ENCODE data around the gene PIP4K2A. TPM values are rescaled to one million over a fixed set of nuclear protein-coding genes. Genes with fewer than 3 reads are reported as not detected.
A peak's percentile ranks its signal among the peaks of the same experiment; 100 is the strongest.

PIP4K2A gene
- total RNA-seq, 1 experiment from 2014 or later = 20.2 TPM

GRCh38 chr10:22630234-22631174 lies 83.9 kb downstream of the PIP4K2A start:
- no peaks in the 10 kb centered on the region for H3K9me3 ChIP-seq (ENCODE audit: low read length)
- no peak overlapping the region for H2AFZ ChIP-seq (ENCODE audit: low read length)
- no peaks in the 10 kb centered on the region for H3F3A ChIP-seq (ENCODE audit: low read length, unreplicated experiment)
- intact Hi-C loops (cut with micrococcal nuclease) = no loop called here
- H3K4me1 ChIP-seq (ENCODE audit: insufficient read depth, low read length) = peaks cover 56% of the 10 kb centered on the region
- ChIA-PET CTCF (no interaction called here), POLR2A (ENCODE audit: unreplicated experiment) (interaction anchor here (0.7 kb wide), 1 partner anchor 11 kb away, joined by 8 read pairs; no protein-coding TSS in a partner anchor)
- BruUV-seq (replicated peaks) = no TSS peak
- H3K9me2 ChIP-seq (replicated peaks; ENCODE audit: low read length) = no peaks in the 10 kb centered on the region
- no peaks in the 10 kb centered on the region for H4K20me1 ChIP-seq (ENCODE audit: low read length)
- ATAC-seq (no peak), DNase-seq (no peak)
- peaks cover 92% of the 10 kb centered on the region for H3K79me2 ChIP-seq (ENCODE audit: low read length)
- TF ChIP-seq CTCF (conservative IDR thresholded peaks at IDR 0.05; ENCODE audit: low read depth, low read length) (no peak), EZH2 (IDR thresholded peaks at IDR 0.05; ENCODE audit: low read length, unreplicated experiment) (no peak), EZH2phosphoT487 (IDR thresholded peaks at IDR 0.05; ENCODE audit: borderline replicate concordance, low read length) (no peak)
- no peaks in the 10 kb centered on the region for H3K27me3 ChIP-seq (ENCODE audit: low read length)
- no peaks in the 10 kb centered on the region for H3K36me3 ChIP-seq (ENCODE audit: low read depth, low read length)
- H3K4me2 ChIP-seq (ENCODE audit: low read length) = no peak overlapping the region
- no peak overlapping the region for H3K27ac ChIP-seq (ENCODE audit: low read length)
- no peak overlapping the region for H3K4me3 ChIP-seq (ENCODE audit: low read length)
- H3K9ac ChIP-seq (ENCODE audit: low read length) = no peak overlapping the region

- Histone ChIP-seq H3K36me3 (ENCODE audit: low read depth, low read length) (no peaks in the 10 kb centered on the region), H3F3A (ENCODE audit: low read length, unreplicated experiment) (no peaks in the 10 kb centered on the region), H3K79me2 (ENCODE audit: low read length) (peaks cover 95% of the 10 kb centered on the region), H3K27me3 (ENCODE audit: low read length) (no peaks in the 10 kb centered on the region), H2AFZ (ENCODE audit: low read length) (no peak overlapping the region), H3K4me3 (ENCODE audit: low read length) (no peak overlapping the region), H3K4me2 (ENCODE audit: low read length) (no peak overlapping the region), H3K9me3 (ENCODE audit: low read length) (no peaks in the 10 kb centered on the region), H4K20me1 (ENCODE audit: low read length) (no peaks in the 10 kb centered on the region), H3K4me1 (ENCODE audit: insufficient read depth, low read length) (peaks cover 62% of the 10 kb centered on the region), H3K9ac (ENCODE audit: low read length) (no peak overlapping the region), H3K9me2 (replicated peaks; ENCODE audit: low read length) (no peaks in the 10 kb centered on the region), H3K27ac (ENCODE audit: low read length) (no peak overlapping the region)
- POLR2A ChIA-PET (ENCODE audit: unreplicated experiment) = interaction anchor here (0.7 kb wide), 1 partner anchor 10 kb away, joined by 8 read pairs; no protein-coding TSS in a partner anchor
- intact Hi-C loops (cut with micrococcal nuclease) = no loop called here
- BruUV-seq (replicated peaks) = no TSS peak
- CTCF ChIA-PET = no interaction called here
- no peak for ATAC-seq
- TF ChIP-seq EZH2 (IDR thresholded peaks at IDR 0.05; ENCODE audit: low read length, unreplicated experiment) (no peak), EZH2phosphoT487 (IDR thresholded peaks at IDR 0.05; ENCODE audit: borderline replicate concordance, low read length) (no peak), CTCF (conservative IDR thresholded peaks at IDR 0.05; ENCODE audit: low read depth, low read length) (no peak)
- DNase-seq = no peak
Measured at GRCh38 chr10:22629852-22630233, 84.5 kb downstream of the PIP4K2A start.

GRCh38 chr10:22629126-22629525 lies 85.3 kb downstream of the PIP4K2A start:
- H3K9ac ChIP-seq (ENCODE audit: low read length) = no peak overlapping the region
- H3K79me2 ChIP-seq (ENCODE audit: low read length) = peaks cover 91% of the 10 kb centered on the region
- no peaks in the 10 kb centered on the region for H3K27me3 ChIP-seq (ENCODE audit: low read length)
- no peaks in the 10 kb centered on the region for H3K9me2 ChIP-seq (replicated peaks; ENCODE audit: low read length)
- peaks cover 68% of the 10 kb centered on the region for H3K4me1 ChIP-seq (ENCODE audit: insufficient read depth, low read length)
- H3K36me3 ChIP-seq (ENCODE audit: low read depth, low read length) = no peaks in the 10 kb centered on the region
- intact Hi-C loops (cut with micrococcal nuclease) = no loop called here
- H3F3A ChIP-seq (ENCODE audit: low read length, unreplicated experiment) = no peaks in the 10 kb centered on the region
- ChIA-PET CTCF (no interaction called here), POLR2A (ENCODE audit: unreplicated experiment) (no interaction called here)
- no TSS peak for BruUV-seq (replicated peaks)
- ATAC-seq (peak; percentile 30), DNase-seq (peak; percentile 40)
- no peaks in the 10 kb centered on the region for H3K9me3 ChIP-seq (ENCODE audit: low read length)
- H3K4me3 ChIP-seq (ENCODE audit: low read length) = no peak overlapping the region
- H4K20me1 ChIP-seq (ENCODE audit: low read length) = no peaks in the 10 kb centered on the region
- no peak overlapping the region for H3K27ac ChIP-seq (ENCODE audit: low read length)
- no peak overlapping the region for H2AFZ ChIP-seq (ENCODE audit: low read length)
- no peak overlapping the region for H3K4me2 ChIP-seq (ENCODE audit: low read length)
- TF ChIP-seq EZH2 (IDR thresholded peaks at IDR 0.05; ENCODE audit: low read length, unreplicated experiment) (no peak), EZH2phosphoT487 (IDR thresholded peaks at IDR 0.05; ENCODE audit: borderline replicate concordance, low read length) (no peak), CTCF (conservative IDR thresholded peaks at IDR 0.05; ENCODE audit: low read depth, low read length) (no peak)

Measured in PC-3 (cell line).